Spleen (tissue), 7 donors: Measurements from ENCODE around the gene BTBD19.

Experiments
- CTCF ChIP-seq, 11 experiments: fragments of 200-600 bp in 7 of 11; fragments of 450-650 bp in 4 of 11; sonication (generic) in 4 of 11; IDR thresholded peaks in 8 of 11; conservative IDR thresholded peaks in 3 of 11; 1 replicate in 7 of 11; 2 replicates in 4 of 11; pipeline versions ENCODE4 v1.4.0 to v1.8.0; 2016 to 2021; ENCODE audit warnings: antibody characterized with exemption in 11 of 11, inconsistent platforms in 4 of 11, mild to moderate bottlenecking in 1 of 11
- POLR2A ChIP-seq, 3 donors: fragments of 450-650 bp; IDR thresholded peaks; one replicate each; pipeline ENCODE4 v1.5.1; 2017; ENCODE audit warnings: antibody characterized with exemption in 3 of 3, mild to moderate bottlenecking in 1 of 3
- POLR2AphosphoS5 ChIP-seq, 3 donors: sonication (generic); formaldehyde crosslinking; IDR thresholded peaks; one replicate each; pipeline ENCODE4 v1.5.1; 2017; ENCODE audit warnings: antibody characterized with exemption in 3 of 3
- donor health status: DM: no; HTN: no; CAD: no; lungs with moderate emphysema.
- donor health status: DM: no; HTN: no; CAD: no.
- donor health status: DM: no; HTN: no; CAD: no.

GRCh38 chr1:44842486-44842861 lies 34.2 kb downstream of the BTBD19 start:
- no peak for TF ChIP-seq CTCF (IDR thresholded peaks at IDR 0.05 in 8 of 11, conservative IDR thresholded peaks at IDR 0.05 in 3 of 11)
- TF ChIP-seq POLR2A (IDR thresholded peaks at IDR 0.05): no peak
- TF ChIP-seq POLR2AphosphoS5 (IDR thresholded peaks at IDR 0.05): no peak
